HepG2 (cell line): ENCODE data around the gene BACH1. TPM values are rescaled to one million over a fixed set of nuclear protein-coding genes. Genes with fewer than 3 reads are reported as not detected.
A peak's percentile ranks its signal among the peaks of the same experiment; 100 is the strongest.

ENCODE experiments used
- HOXA3 ChIP-seq: sonication (generic); formaldehyde crosslinking; IDR thresholded peaks from 2 replicates; pipeline ENCODE4 v1.5.0; 2020; ENCODE audit warnings: missing genetic modification reagents
- KAT8 ChIP-seq: IDR thresholded peaks from 2 replicates; pipeline ENCODE4 v1.6.1; 2016; ENCODE audit warnings: missing genetic modification reagents, missing compliant biosample characterization
- PHF5A ChIP-seq: IDR thresholded peaks from one replicate; pipeline ENCODE4 v1.6.1; 2018; ENCODE audit warnings: low read depth, missing genetic modification reagents; ENCODE audit not compliant: unreplicated experiment
- PTBP1 ChIP-seq: fragments of 200-400 bp; formaldehyde crosslinking; IDR thresholded peaks from 2 replicates; pipeline ENCODE4 v1.6.1; 2018; ENCODE audit warnings: low read length, low read depth; ENCODE audit not compliant: poor library complexity, severe bottlenecking
- ZHX2 ChIP-seq, 2 experiments: sonication (generic) in 1 of 2; formaldehyde crosslinking in 1 of 2; IDR thresholded peaks; 2 replicates each; pipeline versions ENCODE4 v1.6.1 to v1.9.0; 2014 to 2022; ENCODE audit warnings: antibody characterized with exemption in 1 of 2, borderline replicate concordance in 1 of 2, inconsistent platforms in 1 of 2, low read depth in 1 of 2, missing genetic modification reagents in 1 of 2
- ZNF17 ChIP-seq: sonication (generic); formaldehyde crosslinking; IDR thresholded peaks from 2 replicates; pipeline ENCODE4 v1.5.0; 2020; ENCODE audit warnings: mild to moderate bottlenecking, missing genetic modification reagents
- ZNF263 ChIP-seq: sonication (generic); formaldehyde crosslinking; IDR thresholded peaks from 2 replicates; pipeline ENCODE4 v1.4.0; 2020; ENCODE audit warnings: missing genetic modification reagents
- ZNF350 ChIP-seq: sonication (generic); formaldehyde crosslinking; IDR thresholded peaks from 2 replicates; pipeline ENCODE4 v1.4.0; 2020; ENCODE audit warnings: mild to moderate bottlenecking, low read depth, missing genetic modification reagents, borderline replicate concordance
- ZNF382 ChIP-seq: sonication (generic); formaldehyde crosslinking; IDR thresholded peaks from 2 replicates; pipeline ENCODE4 v1.5.0; 2020; ENCODE audit warnings: missing genetic modification reagents, mild to moderate bottlenecking, borderline replicate concordance
- ZNF549 ChIP-seq: sonication (generic); formaldehyde crosslinking; IDR thresholded peaks from 2 replicates; pipeline ENCODE4 v1.5.0; 2020; ENCODE audit warnings: missing genetic modification reagents
- ZNF766 ChIP-seq: sonication (generic); formaldehyde crosslinking; IDR thresholded peaks from 2 replicates; pipeline ENCODE4 v1.5.0; 2020; ENCODE audit warnings: missing genetic modification reagents, borderline replicate concordance
- ZNF772 ChIP-seq: sonication (generic); formaldehyde crosslinking; IDR thresholded peaks from 2 replicates; pipeline ENCODE4 v1.5.0; 2020; ENCODE audit warnings: mild to moderate bottlenecking, missing genetic modification reagents
- ZNF792 ChIP-seq: IDR thresholded peaks from 2 replicates; pipeline ENCODE4 v1.6.1; 2016
- polyA plus RNA-seq, 8 experiments: library from polyadenylated mRNA; depleted of rRNA in 3 of 8; stranded (reverse) in 7 of 8; unstranded in 1 of 8; fragments of >200 nt; fragmentation: Illumina TruSeq in 4 of 8; extraction: Trizol in 4 of 8; gene quantifications; 2 replicates each; pipeline versions ENCODE4 v1.2.1 to v1.2.3, GENCODE V29; 2011 to 2016; ENCODE audit warnings: low read depth in 4 of 8, missing spikeins in 1 of 8, mixed read lengths in 1 of 8; ENCODE audit not compliant: insufficient read depth in 1 of 8
- total RNA-seq, 5 experiments: library from RNA; depleted of rRNA; stranded (reverse); fragments of >200 nt; fragmentation: Illumina TruSeq; extraction: Trizol; gene quantifications; 2 replicates each; pipeline ENCODE4 v1.2.3, GENCODE V29; 2016; ENCODE audit warnings: low read depth in 1 of 5
- TF ChIP-seq, protein P1 (sequence below): sonication (generic); formaldehyde crosslinking; IDR thresholded peaks from 2 replicates; pipeline ENCODE4 v1.4.0; 2020; ENCODE audit warnings: mild to moderate bottlenecking, missing genetic modification reagents
- TF ChIP-seq, protein P2 (sequence below): sonication (generic); formaldehyde crosslinking; IDR thresholded peaks from 2 replicates; pipeline ENCODE4 v1.8.1; 2023; ENCODE audit warnings: mild to moderate bottlenecking, inconsistent platforms, moderate library complexity, missing genetic modification reagents, borderline replicate concordance
- TF ChIP-seq, protein P3 (sequence below): IDR thresholded peaks from 2 replicates; pipeline ENCODE4 v1.6.1; 2016; ENCODE audit warnings: missing genetic modification reagents, missing compliant biosample characterization
- TF ChIP-seq, protein P4 (sequence below): sonication (generic); formaldehyde crosslinking; IDR thresholded peaks from 2 replicates; pipeline ENCODE4 v1.8.0; 2022; ENCODE audit warnings: low read depth, missing genetic modification reagents

The BACH1 gene
- total and polyA plus RNA-seq, 2 of the 13 experiments (the other 11 are each of a cell fraction or from before 2014, with no cell fraction given): 16.5 to 51.7 TPM

- TF ChIP-seq, protein P1, sequence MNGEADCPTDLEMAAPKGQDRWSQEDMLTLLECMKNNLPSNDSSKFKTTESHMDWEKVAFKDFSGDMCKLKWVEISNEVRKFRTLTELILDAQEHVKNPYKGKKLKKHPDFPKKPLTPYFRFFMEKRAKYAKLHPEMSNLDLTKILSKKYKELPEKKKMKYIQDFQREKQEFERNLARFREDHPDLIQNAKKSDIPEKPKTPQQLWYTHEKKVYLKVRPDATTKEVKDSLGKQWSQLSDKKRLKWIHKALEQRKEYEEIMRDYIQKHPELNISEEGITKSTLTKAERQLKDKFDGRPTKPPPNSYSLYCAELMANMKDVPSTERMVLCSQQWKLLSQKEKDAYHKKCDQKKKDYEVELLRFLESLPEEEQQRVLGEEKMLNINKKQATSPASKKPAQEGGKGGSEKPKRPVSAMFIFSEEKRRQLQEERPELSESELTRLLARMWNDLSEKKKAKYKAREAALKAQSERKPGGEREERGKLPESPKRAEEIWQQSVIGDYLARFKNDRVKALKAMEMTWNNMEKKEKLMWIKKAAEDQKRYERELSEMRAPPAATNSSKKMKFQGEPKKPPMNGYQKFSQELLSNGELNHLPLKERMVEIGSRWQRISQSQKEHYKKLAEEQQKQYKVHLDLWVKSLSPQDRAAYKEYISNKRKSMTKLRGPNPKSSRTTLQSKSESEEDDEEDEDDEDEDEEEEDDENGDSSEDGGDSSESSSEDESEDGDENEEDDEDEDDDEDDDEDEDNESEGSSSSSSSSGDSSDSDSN: peak; percentile 55; the same call in 1 of the 2 replicates
- TF ChIP-seq ZNF766 (CRISPR knock-in tag) (no peak), PTBP1 (no peak), KAT8 (CRISPR knock-in tag) (no peak), ZNF263 (no peak), ZNF17 (CRISPR knock-in tag) (no peak), ZNF382 (CRISPR knock-in tag) (no peak), ZHX2 (IDR thresholded peaks at IDR 0.05; ENCODE audit: low read depth) (no peak), ZHX2 (CRISPR knock-in tag; IDR thresholded peaks at IDR 0.05; ENCODE audit: borderline replicate concordance) (no peak), ZNF549 (CRISPR knock-in tag) (no peak), ZNF350 (CRISPR knock-in tag) (no peak), PHF5A (CRISPR knock-in tag) (no peak), ZNF772 (CRISPR knock-in tag) (no peak), HOXA3 (CRISPR knock-in tag) (peak; percentile 45), ZNF792 (CRISPR knock-in tag) (no peak)
- TF ChIP-seq, protein P2, sequence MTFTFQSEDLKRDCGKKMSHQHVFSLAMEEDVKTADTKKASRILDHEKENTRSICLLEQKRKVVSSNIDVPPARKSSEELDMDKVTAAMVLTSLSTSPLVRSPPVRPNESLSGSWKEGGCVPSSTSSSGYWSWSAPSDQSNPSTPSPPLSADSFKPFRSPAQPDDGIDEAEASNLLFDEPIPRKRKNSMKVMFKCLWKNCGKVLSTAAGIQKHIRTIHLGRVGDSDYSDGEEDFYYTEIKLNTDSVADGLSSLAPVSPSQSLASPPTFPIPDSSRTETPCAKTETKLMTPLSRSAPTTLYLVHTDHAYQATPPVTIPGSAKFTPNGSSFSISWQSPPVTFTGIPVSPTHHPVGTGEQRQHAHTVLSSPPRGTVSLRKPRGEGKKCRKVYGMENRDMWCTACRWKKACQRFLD (CRISPR knock-in tag): no peak
- TF ChIP-seq, protein P3, sequence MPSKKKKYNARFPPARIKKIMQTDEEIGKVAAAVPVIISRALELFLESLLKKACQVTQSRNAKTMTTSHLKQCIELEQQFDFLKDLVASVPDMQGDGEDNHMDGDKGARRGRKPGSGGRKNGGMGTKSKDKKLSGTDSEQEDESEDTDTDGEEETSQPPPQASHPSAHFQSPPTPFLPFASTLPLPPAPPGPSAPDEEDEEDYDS (CRISPR knock-in tag): 0 out of 2 replicates have a peak, but pooled peaks have one; percentile 10
- TF ChIP-seq, protein P4, sequence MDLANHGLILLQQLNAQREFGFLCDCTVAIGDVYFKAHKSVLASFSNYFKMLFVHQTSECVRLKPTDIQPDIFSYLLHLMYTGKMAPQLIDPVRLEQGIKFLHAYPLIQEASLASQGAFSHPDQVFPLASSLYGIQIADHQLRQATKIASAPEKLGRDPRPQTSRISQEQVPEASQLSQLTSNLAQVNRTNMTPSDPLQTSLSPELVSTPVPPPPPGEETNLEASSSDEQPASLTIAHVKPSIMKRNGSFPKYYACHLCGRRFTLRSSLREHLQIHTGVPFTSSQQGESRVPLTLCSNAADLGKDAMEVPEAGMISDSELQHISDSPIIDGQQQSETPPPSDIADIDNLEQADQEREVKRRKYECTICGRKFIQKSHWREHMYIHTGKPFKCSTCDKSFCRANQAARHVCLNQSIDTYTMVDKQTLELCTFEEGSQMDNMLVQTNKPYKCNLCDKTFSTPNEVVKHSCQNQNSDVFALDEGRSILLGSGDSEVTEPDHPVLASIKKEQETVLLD (CRISPR knock-in tag): peak; percentile 95
Observed at GRCh38 chr21:29299046-29299915, 559 bp downstream of the BACH1 start (continued).
